SK-N-SH (cell line): ENCODE results near the gene DLGAP3.

Experiments used
- CHD2 ChIP-seq: fragments of 150-350 bp; IDR thresholded peaks from 2 replicates; pipeline ENCODE4 v1.6.1; 2018; ENCODE audit warnings: low read length; ENCODE audit not compliant: partially characterized antibody
- ELF1 ChIP-seq: IDR thresholded peaks from 2 replicates; pipeline ENCODE4 v1.4.0; 2012
- EP300 ChIP-seq, 2 experiments: IDR thresholded peaks; 2 replicates each; pipeline versions ENCODE4 v1.4.0 to v1.6.1; 2012; ENCODE audit warnings: borderline replicate concordance in 1 of 2, low read depth in 1 of 2, low read length in 1 of 2
- EZH2phosphoT487 ChIP-seq: fragments of 200-600 bp; sonication (generic); IDR thresholded peaks from 2 replicates; pipeline ENCODE4 v1.6.1; 2017; ENCODE audit warnings: low read depth, mixed run types, mild to moderate bottlenecking, antibody characterized with exemption, moderate library complexity, borderline replicate concordance
- FOXJ3 ChIP-seq: sonication (generic); formaldehyde crosslinking; IDR thresholded peaks from 2 replicates; pipeline ENCODE4 v1.5.1; 2020; ENCODE audit warnings: mild to moderate bottlenecking, missing genetic modification reagents
- JUND ChIP-seq: IDR thresholded peaks from 2 replicates; pipeline ENCODE4 v1.4.0; 2012
- NFIC ChIP-seq: IDR thresholded peaks from 2 replicates; pipeline ENCODE4 v1.4.0; 2012; ENCODE audit warnings: borderline replicate concordance
- POLR2AphosphoS5 ChIP-seq: IDR thresholded peaks from 2 replicates; pipeline ENCODE4 v1.6.1; 2012; ENCODE audit warnings: low read depth, low read length
- RAD21 ChIP-seq: IDR thresholded peaks from 2 replicates; pipeline ENCODE4 v1.6.1; 2012; ENCODE audit warnings: mild to moderate bottlenecking, low read length
- TAF1 ChIP-seq: IDR thresholded peaks from 2 replicates; pipeline ENCODE4 v1.6.1; 2012; ENCODE audit warnings: low read depth, mild to moderate bottlenecking, low read length, moderate library complexity, borderline replicate concordance
- TF ChIP-seq, protein P1 (sequence below): fragments of 200-600 bp; sonication (generic); IDR thresholded peaks from 2 replicates; pipeline ENCODE4 v1.6.1; 2017; ENCODE audit warnings: antibody characterized with exemption, mild to moderate bottlenecking, moderate library complexity
- TF ChIP-seq, protein P2 (sequence below): IDR thresholded peaks from 2 replicates; pipeline ENCODE4; 2012
- TF ChIP-seq, protein P3 (sequence below): IDR thresholded peaks from 2 replicates; pipeline ENCODE4 v1.6.1; 2012; ENCODE audit warnings: mild to moderate bottlenecking, low read depth, low read length, moderate library complexity
- TF ChIP-seq, protein P4 (sequence below): fragments of 150-350 bp; IDR thresholded peaks from 2 replicates; pipeline ENCODE4 v1.6.1; 2017; ENCODE audit warnings: antibody characterized with exemption, low read length, low read depth, borderline replicate concordance

DNA sequence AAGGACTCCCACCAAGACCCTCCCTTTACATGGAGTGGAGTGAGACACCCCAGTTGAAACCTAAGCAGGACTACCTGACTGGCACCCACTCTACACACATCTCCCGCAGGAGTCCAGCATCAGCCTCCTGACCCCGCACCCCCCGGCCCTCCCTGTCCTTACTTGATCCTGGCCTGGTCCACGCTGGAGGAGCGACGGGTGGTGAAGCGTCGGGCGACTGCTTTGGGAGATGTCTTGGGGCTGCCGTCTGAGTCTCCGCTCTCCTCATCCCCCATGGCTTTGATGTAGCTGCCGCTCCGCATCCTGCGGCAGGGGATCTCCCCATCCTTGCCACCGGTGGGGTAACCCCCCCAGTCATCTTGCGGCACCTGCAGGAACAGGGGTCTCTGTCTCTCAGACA is 29.5 kb downstream of the DLGAP3 start:
- TF ChIP-seq TAF1 (no peak), RAD21 (no peak), EP300 (IDR thresholded peaks at IDR 0.05; ENCODE audit: borderline replicate concordance in 1 of 2, low read depth in 1 of 2, low read length in 1 of 2) (no peak), POLR2AphosphoS5 (no peak), ELF1 (no peak), JUND (no peak), CHD2 (no peak), FOXJ3 (CRISPR knock-in tag) (no peak), EZH2phosphoT487 (no peak), NFIC (no peak)
- TF ChIP-seq, protein P1, sequence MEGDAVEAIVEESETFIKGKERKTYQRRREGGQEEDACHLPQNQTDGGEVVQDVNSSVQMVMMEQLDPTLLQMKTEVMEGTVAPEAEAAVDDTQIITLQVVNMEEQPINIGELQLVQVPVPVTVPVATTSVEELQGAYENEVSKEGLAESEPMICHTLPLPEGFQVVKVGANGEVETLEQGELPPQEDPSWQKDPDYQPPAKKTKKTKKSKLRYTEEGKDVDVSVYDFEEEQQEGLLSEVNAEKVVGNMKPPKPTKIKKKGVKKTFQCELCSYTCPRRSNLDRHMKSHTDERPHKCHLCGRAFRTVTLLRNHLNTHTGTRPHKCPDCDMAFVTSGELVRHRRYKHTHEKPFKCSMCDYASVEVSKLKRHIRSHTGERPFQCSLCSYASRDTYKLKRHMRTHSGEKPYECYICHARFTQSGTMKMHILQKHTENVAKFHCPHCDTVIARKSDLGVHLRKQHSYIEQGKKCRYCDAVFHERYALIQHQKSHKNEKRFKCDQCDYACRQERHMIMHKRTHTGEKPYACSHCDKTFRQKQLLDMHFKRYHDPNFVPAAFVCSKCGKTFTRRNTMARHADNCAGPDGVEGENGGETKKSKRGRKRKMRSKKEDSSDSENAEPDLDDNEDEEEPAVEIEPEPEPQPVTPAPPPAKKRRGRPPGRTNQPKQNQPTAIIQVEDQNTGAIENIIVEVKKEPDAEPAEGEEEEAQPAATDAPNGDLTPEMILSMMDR = no peak
- TF ChIP-seq, protein P2, sequence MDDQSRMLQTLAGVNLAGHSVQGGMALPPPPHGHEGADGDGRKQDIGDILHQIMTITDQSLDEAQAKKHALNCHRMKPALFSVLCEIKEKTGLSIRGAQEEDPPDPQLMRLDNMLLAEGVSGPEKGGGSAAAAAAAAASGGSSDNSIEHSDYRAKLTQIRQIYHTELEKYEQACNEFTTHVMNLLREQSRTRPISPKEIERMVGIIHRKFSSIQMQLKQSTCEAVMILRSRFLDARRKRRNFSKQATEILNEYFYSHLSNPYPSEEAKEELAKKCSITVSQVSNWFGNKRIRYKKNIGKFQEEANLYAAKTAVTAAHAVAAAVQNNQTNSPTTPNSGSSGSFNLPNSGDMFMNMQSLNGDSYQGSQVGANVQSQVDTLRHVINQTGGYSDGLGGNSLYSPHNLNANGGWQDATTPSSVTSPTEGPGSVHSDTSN = no peak
- TF ChIP-seq, protein P3, sequence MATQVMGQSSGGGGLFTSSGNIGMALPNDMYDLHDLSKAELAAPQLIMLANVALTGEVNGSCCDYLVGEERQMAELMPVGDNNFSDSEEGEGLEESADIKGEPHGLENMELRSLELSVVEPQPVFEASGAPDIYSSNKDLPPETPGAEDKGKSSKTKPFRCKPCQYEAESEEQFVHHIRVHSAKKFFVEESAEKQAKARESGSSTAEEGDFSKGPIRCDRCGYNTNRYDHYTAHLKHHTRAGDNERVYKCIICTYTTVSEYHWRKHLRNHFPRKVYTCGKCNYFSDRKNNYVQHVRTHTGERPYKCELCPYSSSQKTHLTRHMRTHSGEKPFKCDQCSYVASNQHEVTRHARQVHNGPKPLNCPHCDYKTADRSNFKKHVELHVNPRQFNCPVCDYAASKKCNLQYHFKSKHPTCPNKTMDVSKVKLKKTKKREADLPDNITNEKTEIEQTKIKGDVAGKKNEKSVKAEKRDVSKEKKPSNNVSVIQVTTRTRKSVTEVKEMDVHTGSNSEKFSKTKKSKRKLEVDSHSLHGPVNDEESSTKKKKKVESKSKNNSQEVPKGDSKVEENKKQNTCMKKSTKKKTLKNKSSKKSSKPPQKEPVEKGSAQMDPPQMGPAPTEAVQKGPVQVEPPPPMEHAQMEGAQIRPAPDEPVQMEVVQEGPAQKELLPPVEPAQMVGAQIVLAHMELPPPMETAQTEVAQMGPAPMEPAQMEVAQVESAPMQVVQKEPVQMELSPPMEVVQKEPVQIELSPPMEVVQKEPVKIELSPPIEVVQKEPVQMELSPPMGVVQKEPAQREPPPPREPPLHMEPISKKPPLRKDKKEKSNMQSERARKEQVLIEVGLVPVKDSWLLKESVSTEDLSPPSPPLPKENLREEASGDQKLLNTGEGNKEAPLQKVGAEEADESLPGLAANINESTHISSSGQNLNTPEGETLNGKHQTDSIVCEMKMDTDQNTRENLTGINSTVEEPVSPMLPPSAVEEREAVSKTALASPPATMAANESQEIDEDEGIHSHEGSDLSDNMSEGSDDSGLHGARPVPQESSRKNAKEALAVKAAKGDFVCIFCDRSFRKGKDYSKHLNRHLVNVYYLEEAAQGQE = no peak
- TF ChIP-seq, protein P4, sequence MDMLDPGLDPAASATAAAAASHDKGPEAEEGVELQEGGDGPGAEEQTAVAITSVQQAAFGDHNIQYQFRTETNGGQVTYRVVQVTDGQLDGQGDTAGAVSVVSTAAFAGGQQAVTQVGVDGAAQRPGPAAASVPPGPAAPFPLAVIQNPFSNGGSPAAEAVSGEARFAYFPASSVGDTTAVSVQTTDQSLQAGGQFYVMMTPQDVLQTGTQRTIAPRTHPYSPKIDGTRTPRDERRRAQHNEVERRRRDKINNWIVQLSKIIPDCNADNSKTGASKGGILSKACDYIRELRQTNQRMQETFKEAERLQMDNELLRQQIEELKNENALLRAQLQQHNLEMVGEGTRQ = no peak
